ENCODE measurements around the gene KSR1.
A peak's percentile ranks its signal among the peaks of the same experiment; 100 is the strongest.
"Not testable (repeated sequence)": the region's sequence is repeated elsewhere in the genome, so short reads cannot be mapped to it uniquely, and the experiment has no call there.

Gene KSR1

GRCh38 chr17:27647765-27648164, 191.5 kb downstream of the KSR1 start:
- no peak for DNase-seq

GRCh38 chr17:27649111-27649571, 192.9 kb downstream of the KSR1 start:
- not testable (repeated sequence) for DNase-seq

GRCh38 chr17:27649929-27650328, 193.7 kb downstream of the KSR1 start:
- DNase-seq: no peak

GRCh38 chr17:27650836-27651235, 194.6 kb downstream of the KSR1 start:
- DNase-seq: no peak

- peak; percentile 89 for DNase-seq
Measured at GRCh38 chr17:27651411-27652345, 195.4 kb downstream of the KSR1 start.

- DNase-seq: not testable (repeated sequence)
Measured at GRCh38 chr17:27653449-27653971, 197.3 kb downstream of the KSR1 start.

- no peak for DNase-seq
Measured at GRCh38 chr17:27654136-27654535, 197.9 kb downstream of the KSR1 start.

GRCh38 chr17:27654654-27655524, 198.6 kb downstream of the KSR1 start:
- peak; percentile 89 for DNase-seq

GRCh38 chr17:27655525-27656111, 199.4 kb downstream of the KSR1 start:
- DNase-seq: not testable (repeated sequence)

- not testable (repeated sequence) for DNase-seq
Measured at GRCh38 chr17:27656620-27657019, 200.4 kb downstream of the KSR1 start.

GRCh38 chr17:27657620-27658019, 201.4 kb downstream of the KSR1 start:
- DNase-seq: no peak

- no peak for DNase-seq
Measured at GRCh38 chr17:27659683-27660082, 203.4 kb downstream of the KSR1 start.

GRCh38 chr17:27660436-27660835, 204.2 kb downstream of the KSR1 start:
- no peak for DNase-seq

GRCh38 chr17:27663936-27664605, 207.8 kb downstream of the KSR1 start:
- no peak for DNase-seq

- no peak for DNase-seq
Measured at GRCh38 chr17:27664606-27664965, 208.3 kb downstream of the KSR1 start.

GRCh38 chr17:27665549-27665948, 209.3 kb downstream of the KSR1 start:
- no peak for DNase-seq

GRCh38 chr17:27666270-27666669, 210.0 kb downstream of the KSR1 start:
- not testable (repeated sequence) for DNase-seq

GRCh38 chr17:27666831-27667560, 210.7 kb downstream of the KSR1 start:
- no peak for DNase-seq

GRCh38 chr17:27667656-27668487, 211.6 kb downstream of the KSR1 start:
- no peak for DNase-seq

GRCh38 chr17:27668488-27668823, 212.2 kb downstream of the KSR1 start:
- no peak for DNase-seq

- no peak for DNase-seq
Measured at GRCh38 chr17:27669136-27669535, 212.9 kb downstream of the KSR1 start.
